CD4-positive, alpha-beta T cell treated with Interleukin-15 for 1 hour (primary cell): Measurements from ENCODE around the gene SEBOX.

Experiments used
- DNase-seq: peaks from one replicate; pipeline ENCODE4 v3.0.0-alpha.2; 2020

The SEBOX gene

DNA sequence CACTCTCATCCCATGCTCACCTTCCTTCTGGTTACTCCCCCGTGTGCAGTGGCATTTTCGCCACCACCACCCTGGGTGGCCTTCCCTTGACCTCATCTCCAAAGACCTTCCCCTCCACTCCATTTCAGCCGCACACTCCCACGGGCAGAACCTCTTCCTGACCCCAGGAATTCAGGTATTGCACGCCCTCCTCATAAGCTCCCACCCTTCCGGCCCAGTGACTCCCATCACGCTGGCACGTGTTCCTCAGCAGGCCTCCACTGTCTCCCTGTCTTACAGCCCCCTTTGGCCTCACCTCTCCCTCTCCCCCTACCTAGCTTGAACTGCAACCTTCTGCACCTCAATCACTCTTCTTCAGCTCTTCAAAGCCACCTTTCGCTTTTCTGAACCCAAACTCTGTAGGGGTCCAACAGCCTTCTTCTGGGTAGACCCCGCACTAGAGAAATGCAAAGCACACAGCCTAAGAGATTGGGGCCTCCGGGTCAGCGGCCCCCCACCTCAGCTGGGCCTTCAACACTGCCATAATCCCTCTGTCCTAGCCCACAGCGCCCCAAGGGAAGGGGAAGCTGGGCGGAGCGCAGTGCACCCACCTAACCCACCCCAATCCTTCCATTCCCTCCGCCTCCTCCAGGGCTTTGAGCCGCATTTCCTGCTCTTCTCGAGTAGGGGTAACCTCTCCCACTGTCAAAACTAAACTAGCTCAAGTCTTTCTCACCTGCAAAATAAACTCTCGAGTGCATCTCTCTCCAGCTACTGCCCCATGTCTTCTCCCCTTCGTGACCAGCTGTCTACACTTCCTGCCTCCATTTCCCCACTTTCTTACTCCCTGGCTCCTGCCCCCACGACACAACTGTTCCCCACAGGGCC lies 47.7 kb downstream of the SEBOX start:
- DNase-seq = no peak

DNA sequence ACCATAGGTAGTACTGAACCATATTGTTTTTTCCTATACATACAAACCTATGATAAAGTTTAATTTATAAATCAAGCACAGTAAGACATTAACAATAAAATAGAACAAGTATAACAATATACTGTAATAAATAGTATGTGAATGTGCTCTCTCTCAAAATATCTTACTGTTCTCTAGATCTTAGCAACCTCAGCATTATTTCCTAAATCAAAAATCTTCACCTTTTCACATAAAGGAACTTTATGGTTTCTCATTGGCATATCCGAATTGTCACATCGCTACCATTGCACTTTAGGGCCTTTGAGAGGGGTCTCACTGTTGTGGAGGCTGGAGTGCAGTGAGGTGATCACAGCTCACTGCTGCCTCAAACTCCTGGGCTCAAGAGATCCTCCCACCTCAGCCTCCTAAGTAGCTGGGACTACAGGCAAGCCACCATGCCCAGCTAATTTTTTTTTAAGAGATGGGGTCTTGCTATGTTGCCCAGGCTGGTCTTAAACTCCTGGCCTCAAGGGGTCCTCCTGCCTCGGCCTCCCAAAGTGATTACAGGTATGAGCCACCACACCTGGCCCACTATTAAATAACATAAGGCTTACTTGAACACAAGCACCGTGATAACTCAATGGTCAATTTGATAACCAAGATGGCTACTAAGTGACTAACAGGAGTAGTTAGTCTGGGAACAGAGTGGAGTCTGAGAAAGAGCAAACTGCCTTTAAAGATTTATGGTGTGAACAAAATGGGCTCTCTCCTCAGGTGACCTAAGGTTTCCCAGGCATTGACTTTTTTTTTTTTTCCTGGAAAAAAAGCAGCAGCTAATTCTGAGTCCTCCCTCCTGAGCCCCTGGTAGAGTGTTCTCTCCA lies 48.9 kb downstream of the SEBOX start:
- no peak for DNase-seq

DNA sequence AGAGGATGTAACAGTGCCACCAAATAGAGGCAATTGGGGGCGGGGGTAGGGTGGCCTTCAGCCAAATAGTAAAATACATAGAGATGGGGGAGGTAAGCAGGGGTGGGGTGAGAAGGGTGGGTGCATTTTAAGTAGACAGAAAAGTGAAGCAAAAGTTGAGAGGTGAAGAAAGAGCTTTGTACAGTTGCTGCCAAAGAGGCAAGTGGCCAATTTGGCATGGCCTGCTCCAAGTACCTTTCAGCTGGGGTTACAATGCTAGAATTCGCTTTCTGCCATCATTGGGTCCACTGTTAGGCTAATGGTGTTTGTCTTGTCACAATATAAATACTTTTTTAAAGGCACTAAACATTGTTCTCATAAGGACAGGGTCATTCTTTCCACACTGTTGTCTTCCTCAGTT lies 51.2 kb downstream of the SEBOX start:
- DNase-seq = no peak
